SH-SY5Y (cell line): Measurements from ENCODE around the gene OSBPL3.

Source experiments
- GATA2 ChIP-seq: IDR thresholded peaks from 2 replicates; pipeline ENCODE4 v1.6.1; 2011; ENCODE audit warnings: mild to moderate bottlenecking, low read depth, low read length
- GATA3 ChIP-seq: IDR thresholded peaks from 2 replicates; pipeline ENCODE4 v1.6.1; 2011; ENCODE audit warnings: low read depth, mild to moderate bottlenecking, low read length, moderate library complexity

- TF ChIP-seq GATA2 (no peak), GATA3 (no peak)
Measured at GRCh38 chr7:24972991-24973390, 7.0 kb downstream of the OSBPL3 start.
